Prostate gland (tissue), 2 donors: ENCODE results near the gene PALM. TPM values are rescaled to one million over a fixed set of nuclear protein-coding genes. Genes with fewer than 3 reads are reported as not detected.

Experiments
- DNase-seq: peaks from one replicate; pipeline ENCODE4 v3.0.0-alpha.2; 2019; ENCODE audit warnings: low spot score
- H3K27ac ChIP-seq, 2 donors: fragments of 200-600 bp; sonication (generic); 2 replicates each; pipeline ENCODE4 v1.5.1; 2017 to 2019
- H3K27me3 ChIP-seq: fragments of 200-600 bp; sonication (generic); replicated peaks from 2 replicates; pipeline ENCODE4 v1.5.1; 2019; ENCODE audit not compliant: insufficient read depth
- H3K36me3 ChIP-seq, 2 donors: fragments of 200-600 bp; sonication (generic); 1 replicate in 1 of 2; 2 replicates in 1 of 2; pipeline versions ENCODE4 v1.5.1 to v1.8.1; 2017 to 2019
- H3K4me1 ChIP-seq: fragments of 200-600 bp; sonication (generic); replicated peaks from 2 replicates; pipeline ENCODE4 v1.5.1; 2019
- H3K4me3 ChIP-seq, 2 donors: fragments of 200-600 bp; sonication (generic); 2 replicates each; pipeline ENCODE4 v1.5.1; 2017 to 2019
- H3K9me3 ChIP-seq: fragments of 200-600 bp; sonication (generic); 2 replicates; pipeline ENCODE4 v1.5.1; 2017
- CTCF ChIP-seq, 4 experiments: fragments of 200-600 bp in 2 of 4; fragments of 450-650 bp in 2 of 4; sonication (generic) in 2 of 4; IDR thresholded peaks; 1 replicate in 3 of 4; 2 replicates in 1 of 4; pipeline ENCODE4 v1.5.1; 2016 to 2019; ENCODE audit warnings: antibody characterized with exemption in 4 of 4, mild to moderate bottlenecking in 2 of 4, moderate library complexity in 2 of 4
- POLR2A ChIP-seq: fragments of 450-650 bp; IDR thresholded peaks from one replicate; pipeline ENCODE4 v1.6.1; 2016; ENCODE audit warnings: antibody characterized with exemption, mild to moderate bottlenecking
- POLR2AphosphoS5 ChIP-seq: sonication (generic); formaldehyde crosslinking; IDR thresholded peaks from one replicate; pipeline ENCODE4 v1.6.1; 2017; ENCODE audit warnings: antibody characterized with exemption
- WGBS: methylation state at CpG from one replicate; pipeline ENCODE4 v1.1.5; 2018; 5-methylcytosine and 5-hydroxymethylcytosine counted together
- intact Hi-C: fragments of 100-400 bp; cut with DNase I; formaldehyde crosslinking; loops from one replicate; pipeline ENCODE4 v1.14.2; 2022
- total RNA-seq, 2 donors: library from RNA; depleted of rRNA; stranded (reverse); fragments of >200 nt; gene quantifications; one replicate each; pipeline ENCODE4 v1.1.0, GENCODE V29; 2016

The PALM gene
- total RNA-seq, 2 donors from 2014 or later = 40.9 to 58.7 TPM

GRCh38 chr19:788983-789700 is 80.4 kb downstream of the PALM start:
- DNase-seq = no peak
- intact Hi-C loops = no loop called here
- Histone ChIP-seq H3K9me3 (no peaks in the 10 kb centered on the region), H3K4me3 (no peak overlapping the region), H3K27me3 (no peaks in the 10 kb centered on the region), H3K27ac (no peak overlapping the region), H3K4me1 (no peaks in the 10 kb centered on the region), H3K36me3 (no peaks in the 10 kb centered on the region)
- TF ChIP-seq POLR2A (no peak), POLR2AphosphoS5 (no peak), CTCF (IDR thresholded peaks at IDR 0.05) (no peak)
- WGBS = 57% methylated on average over 33 of the region's 33 CpGs

DNA sequence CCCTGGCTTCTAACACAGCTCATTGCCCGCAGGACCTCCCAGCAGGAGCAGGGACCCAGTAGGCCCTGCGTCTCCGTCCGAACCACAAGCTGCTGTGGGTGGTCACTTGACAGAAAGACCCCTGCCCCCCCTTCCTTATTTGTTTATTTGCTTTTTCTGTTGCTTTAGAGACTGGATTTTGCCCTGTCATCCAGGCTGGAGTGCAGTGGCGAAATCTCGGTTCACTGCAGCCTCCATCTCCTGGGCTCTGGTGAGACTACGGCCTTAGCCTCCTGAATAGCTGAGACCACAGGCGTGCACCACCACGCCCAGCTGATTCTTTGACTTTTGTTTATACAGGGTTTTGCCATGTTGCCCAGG is 80.9 kb downstream of the PALM start:
- Histone ChIP-seq H3K27ac (no peak overlapping the region), H3K4me3 (no peak overlapping the region), H3K4me1 (no peaks in the 10 kb centered on the region), H3K27me3 (no peaks in the 10 kb centered on the region), H3K36me3 (no peaks in the 10 kb centered on the region), H3K9me3 (no peaks in the 10 kb centered on the region)
- 91% methylated on average over 9 of the region's 9 CpGs for WGBS
- intact Hi-C loops = no loop called here
- no peak for TF ChIP-seq POLR2AphosphoS5
- DNase-seq = no peak

GRCh38 chr19:791007-791566 is 82.4 kb downstream of the PALM start:
- WGBS = 85% methylated on average over 26 of the region's 26 CpGs
- no peaks in the 10 kb centered on the region for H3K27me3 ChIP-seq
- TF ChIP-seq POLR2AphosphoS5 (no peak), CTCF (IDR thresholded peaks at IDR 0.05) (no peak), POLR2A (no peak)
- H3K27ac ChIP-seq = no peak overlapping the region
- no peak overlapping the region for H3K4me3 ChIP-seq
- no peaks in the 10 kb centered on the region for H3K4me1 ChIP-seq
- H3K36me3 ChIP-seq = no peaks in the 10 kb centered on the region
- intact Hi-C loops = no loop called here
- no peaks in the 10 kb centered on the region for H3K9me3 ChIP-seq
- no peak for DNase-seq

DNA sequence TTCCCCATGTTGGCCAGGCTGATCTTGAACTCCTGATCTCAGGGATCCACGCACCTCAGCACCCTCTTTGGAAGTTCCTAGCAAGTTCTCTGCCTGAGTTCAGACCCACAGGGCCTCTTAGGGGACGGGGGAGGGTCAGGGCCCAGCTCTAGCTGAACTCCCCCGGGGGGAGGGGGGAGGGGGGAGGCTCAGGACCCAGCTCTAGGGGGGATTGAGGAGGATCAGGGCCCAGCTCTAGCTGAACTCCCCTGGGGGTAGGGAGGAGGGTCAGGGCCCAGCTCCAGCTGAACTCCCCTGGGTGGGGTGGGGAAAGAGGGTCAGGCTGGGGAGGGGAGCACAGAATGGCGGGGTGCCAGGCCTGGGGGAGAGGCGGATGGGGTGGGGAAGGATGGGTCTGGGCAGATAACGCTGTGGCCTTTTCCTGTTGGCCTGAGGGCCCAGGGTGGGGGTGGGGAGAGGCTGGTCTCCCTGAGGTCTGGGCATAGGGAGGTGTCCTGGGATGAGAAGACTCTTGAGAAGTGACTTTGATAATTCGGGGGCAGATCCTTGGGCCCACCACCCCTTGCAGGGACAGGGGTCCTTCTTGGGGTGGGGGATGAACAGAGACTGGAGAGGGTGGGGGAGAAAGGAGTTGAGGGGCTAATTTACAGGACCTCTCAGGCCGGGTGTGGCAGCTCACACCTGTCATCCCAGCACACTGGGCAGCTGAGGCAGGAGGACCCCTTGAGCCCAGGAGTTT is 83.0 kb downstream of the PALM start:
- no peaks in the 10 kb centered on the region for H3K4me1 ChIP-seq
- H3K36me3 ChIP-seq = no peaks in the 10 kb centered on the region
- DNase-seq = no peak
- H3K27me3 ChIP-seq = no peaks in the 10 kb centered on the region
- intact Hi-C loops = no loop called here
- WGBS = 55% methylated on average over 8 of the region's 8 CpGs
- H3K4me3 ChIP-seq = no peak overlapping the region
- no peak overlapping the region for H3K27ac ChIP-seq
- TF ChIP-seq CTCF (IDR thresholded peaks at IDR 0.05) (no peak), POLR2A (no peak), POLR2AphosphoS5 (no peak)
- H3K9me3 ChIP-seq = no peaks in the 10 kb centered on the region

DNA sequence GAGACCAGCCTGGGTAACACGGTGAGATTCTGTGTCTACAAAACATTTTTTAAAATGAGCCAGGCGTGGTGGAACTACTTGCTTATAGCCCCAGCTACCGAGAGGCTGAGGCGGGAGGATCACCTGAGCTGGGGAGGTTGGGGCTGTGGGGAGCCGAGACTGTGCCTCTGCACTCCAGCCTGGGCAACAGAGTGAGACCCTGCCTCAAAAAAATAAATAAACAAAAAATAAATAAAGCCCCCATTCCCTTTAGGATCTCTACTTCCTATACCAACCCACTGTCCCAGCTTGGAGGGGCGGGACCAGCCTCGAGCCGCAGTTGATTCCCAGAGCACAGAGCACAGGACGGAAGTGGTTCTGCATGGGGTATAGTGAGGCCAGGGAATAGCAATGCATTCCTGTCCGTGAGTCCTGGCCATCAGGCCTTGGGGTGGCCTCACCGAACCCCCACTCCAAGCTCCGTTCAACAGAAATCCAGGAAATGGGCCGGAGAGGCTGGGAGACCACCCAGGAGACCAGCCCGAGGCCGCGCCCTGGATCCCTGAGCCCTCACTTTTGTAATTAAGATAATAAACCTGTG is 83.7 kb downstream of the PALM start:
- WGBS = 74% methylated on average over 16 of the region's 16 CpGs
- Histone ChIP-seq H3K4me3 (no peak overlapping the region), H3K27ac (no peak overlapping the region), H3K9me3 (no peaks in the 10 kb centered on the region), H3K27me3 (no peaks in the 10 kb centered on the region), H3K4me1 (no peaks in the 10 kb centered on the region), H3K36me3 (no peaks in the 10 kb centered on the region)
- intact Hi-C loops = no loop called here
- no peak for DNase-seq
- no peak for TF ChIP-seq POLR2AphosphoS5
- TF ChIP-seq CTCF (IDR thresholded peaks at IDR 0.05) = no peak
- TF ChIP-seq POLR2A = no peak
